ENCODE results near the gene IDH1.
"Not testable (repeated sequence)": the region's sequence is repeated elsewhere in the genome, so short reads cannot be mapped to it uniquely, and the experiment has no call there.

Gene IDH1

GRCh38 chr2:208224802-208225201 is 30.1 kb downstream of the IDH1 start:
- POLR2A ChIA-PET = no interaction called here
- no peak for DNase-seq (ENCODE audit: extremely low spot score)
- no peak for TF ChIP-seq SP1 (IDR thresholded peaks at IDR 0.05)
- TF ChIP-seq L3MBTL2 (conservative IDR thresholded peaks at IDR 0.05) = no peak
- no peak for TF ChIP-seq PKNOX1 (IDR thresholded peaks at IDR 0.05)
- TF ChIP-seq FOXA1 (IDR thresholded peaks at IDR 0.05) = no peak
- no peak for TF ChIP-seq BHLHE40 (IDR thresholded peaks at IDR 0.05; ENCODE audit: borderline replicate concordance)
- TF ChIP-seq NFRKB (IDR thresholded peaks at IDR 0.05) = no peak
- TF ChIP-seq CTBP1 (IDR thresholded peaks at IDR 0.05; ENCODE audit: borderline replicate concordance) = no peak
- TF ChIP-seq ARNT (IDR thresholded peaks at IDR 0.05) = no peak
- no peak for TF ChIP-seq FOXK2 (IDR thresholded peaks at IDR 0.05)
- TF ChIP-seq SUZ12 (IDR thresholded peaks at IDR 0.05) = no peak
- TF ChIP-seq LEF1 (IDR thresholded peaks at IDR 0.05; ENCODE audit: borderline replicate concordance) = no peak
- no peak for TF ChIP-seq FOXM1 (IDR thresholded peaks at IDR 0.05; ENCODE audit: borderline replicate concordance)
- no peak for TF ChIP-seq TARDBP (IDR thresholded peaks at IDR 0.05)
- no peak for TF ChIP-seq HDGF (IDR thresholded peaks at IDR 0.05; ENCODE audit: borderline replicate concordance)
- no peak for TF ChIP-seq ELF4 (IDR thresholded peaks at IDR 0.05)
- TF ChIP-seq ZNF384 (IDR thresholded peaks at IDR 0.05) = no peak
- CTCF ChIA-PET = no interaction called here

- POLR2A ChIA-PET = no interaction called here
- TF ChIP-seq NFRKB (IDR thresholded peaks at IDR 0.05) = no peak
- no peak for TF ChIP-seq CTBP1 (IDR thresholded peaks at IDR 0.05; ENCODE audit: borderline replicate concordance)
- no peak for TF ChIP-seq BHLHE40 (IDR thresholded peaks at IDR 0.05; ENCODE audit: borderline replicate concordance)
- no peak for TF ChIP-seq FOXK2 (IDR thresholded peaks at IDR 0.05)
- TF ChIP-seq HDGF (IDR thresholded peaks at IDR 0.05; ENCODE audit: borderline replicate concordance) = no peak
- TF ChIP-seq ZNF384 (IDR thresholded peaks at IDR 0.05) = no peak
- TF ChIP-seq FOXM1 (IDR thresholded peaks at IDR 0.05; ENCODE audit: borderline replicate concordance) = no peak
- TF ChIP-seq ELF4 (IDR thresholded peaks at IDR 0.05) = no peak
- TF ChIP-seq TARDBP (IDR thresholded peaks at IDR 0.05) = no peak
- no peak for TF ChIP-seq SP1 (IDR thresholded peaks at IDR 0.05)
- TF ChIP-seq L3MBTL2 (conservative IDR thresholded peaks at IDR 0.05) = no peak
- TF ChIP-seq ARNT (IDR thresholded peaks at IDR 0.05) = no peak
- no peak for TF ChIP-seq FOXA1 (IDR thresholded peaks at IDR 0.05)
- TF ChIP-seq SUZ12 (IDR thresholded peaks at IDR 0.05) = no peak
- TF ChIP-seq PKNOX1 (IDR thresholded peaks at IDR 0.05) = no peak
- no peak for TF ChIP-seq LEF1 (IDR thresholded peaks at IDR 0.05; ENCODE audit: borderline replicate concordance)
- peak; percentile 16 for DNase-seq (ENCODE audit: extremely low spot score)
- CTCF ChIA-PET = no interaction called here
These were observed 32.5 kb downstream of the IDH1 start for GRCh38 chr2:208222351-208222750.

GRCh38 chr2:208221873-208222272 is 33.0 kb downstream of the IDH1 start:
- CTCF ChIA-PET; POLR2A ChIA-PET; DNase-seq (ENCODE audit: extremely low spot score): not testable (repeated sequence)

- ChIA-PET POLR2A (interaction anchor here (0.6 kb wide), 1 partner anchor 18 kb away, joined by 3 read pairs; no protein-coding TSS in a partner anchor), CTCF (no interaction called here)
- DNase-seq (ENCODE audit: extremely low spot score) = no peak
- TF ChIP-seq BHLHE40 (IDR thresholded peaks at IDR 0.05; ENCODE audit: borderline replicate concordance) (no peak), ZNF384 (IDR thresholded peaks at IDR 0.05) (no peak), FOXK2 (IDR thresholded peaks at IDR 0.05) (no peak), PKNOX1 (IDR thresholded peaks at IDR 0.05) (no peak), FOXM1 (IDR thresholded peaks at IDR 0.05; ENCODE audit: borderline replicate concordance) (no peak), ELF4 (IDR thresholded peaks at IDR 0.05) (no peak), HDGF (IDR thresholded peaks at IDR 0.05; ENCODE audit: borderline replicate concordance) (no peak), FOXA1 (IDR thresholded peaks at IDR 0.05) (no peak), NFRKB (IDR thresholded peaks at IDR 0.05) (no peak), L3MBTL2 (conservative IDR thresholded peaks at IDR 0.05) (no peak), TARDBP (IDR thresholded peaks at IDR 0.05) (no peak), ARNT (IDR thresholded peaks at IDR 0.05) (no peak), SP1 (IDR thresholded peaks at IDR 0.05) (no peak)
These were observed 44.0 kb downstream of the IDH1 start for GRCh38 chr2:208210688-208211451.

GRCh38 chr2:208208335-208209085 is 46.4 kb downstream of the IDH1 start:
- TF ChIP-seq SP1 (IDR thresholded peaks at IDR 0.05) (no peak), SUZ12 (IDR thresholded peaks at IDR 0.05) (no peak)
- DNase-seq (ENCODE audit: extremely low spot score) = no peak
- ChIA-PET POLR2A (no interaction called here), CTCF (no interaction called here)

- DNase-seq (ENCODE audit: extremely low spot score) = no peak
- no peak for TF ChIP-seq SUZ12 (IDR thresholded peaks at IDR 0.05)
- no peak for TF ChIP-seq PKNOX1 (IDR thresholded peaks at IDR 0.05)
- TF ChIP-seq FOXA1 (IDR thresholded peaks at IDR 0.05) = no peak
- no peak for TF ChIP-seq FOXM1 (IDR thresholded peaks at IDR 0.05; ENCODE audit: borderline replicate concordance)
- TF ChIP-seq ELF4 (IDR thresholded peaks at IDR 0.05) = no peak
- TF ChIP-seq LEF1 (IDR thresholded peaks at IDR 0.05; ENCODE audit: borderline replicate concordance) = no peak
- TF ChIP-seq ARNT (IDR thresholded peaks at IDR 0.05) = no peak
- TF ChIP-seq L3MBTL2 (conservative IDR thresholded peaks at IDR 0.05) = no peak
- no peak for TF ChIP-seq BHLHE40 (IDR thresholded peaks at IDR 0.05; ENCODE audit: borderline replicate concordance)
- POLR2A ChIA-PET = no interaction called here
- CTCF ChIA-PET = no interaction called here
These were observed 47.1 kb downstream of the IDH1 start for GRCh38 chr2:208207769-208208168.
